ENCODE results near the gene KCP. TPM values are rescaled to one million over a fixed set of nuclear protein-coding genes. Genes with fewer than 3 reads are reported as not detected.
A peak's percentile ranks its signal among the peaks of the same experiment; 100 is the strongest.

The KCP gene
- total and polyA plus RNA-seq, 2 experiments from 2014 or later, result 0.76 to 1.1 TPM

DNA sequence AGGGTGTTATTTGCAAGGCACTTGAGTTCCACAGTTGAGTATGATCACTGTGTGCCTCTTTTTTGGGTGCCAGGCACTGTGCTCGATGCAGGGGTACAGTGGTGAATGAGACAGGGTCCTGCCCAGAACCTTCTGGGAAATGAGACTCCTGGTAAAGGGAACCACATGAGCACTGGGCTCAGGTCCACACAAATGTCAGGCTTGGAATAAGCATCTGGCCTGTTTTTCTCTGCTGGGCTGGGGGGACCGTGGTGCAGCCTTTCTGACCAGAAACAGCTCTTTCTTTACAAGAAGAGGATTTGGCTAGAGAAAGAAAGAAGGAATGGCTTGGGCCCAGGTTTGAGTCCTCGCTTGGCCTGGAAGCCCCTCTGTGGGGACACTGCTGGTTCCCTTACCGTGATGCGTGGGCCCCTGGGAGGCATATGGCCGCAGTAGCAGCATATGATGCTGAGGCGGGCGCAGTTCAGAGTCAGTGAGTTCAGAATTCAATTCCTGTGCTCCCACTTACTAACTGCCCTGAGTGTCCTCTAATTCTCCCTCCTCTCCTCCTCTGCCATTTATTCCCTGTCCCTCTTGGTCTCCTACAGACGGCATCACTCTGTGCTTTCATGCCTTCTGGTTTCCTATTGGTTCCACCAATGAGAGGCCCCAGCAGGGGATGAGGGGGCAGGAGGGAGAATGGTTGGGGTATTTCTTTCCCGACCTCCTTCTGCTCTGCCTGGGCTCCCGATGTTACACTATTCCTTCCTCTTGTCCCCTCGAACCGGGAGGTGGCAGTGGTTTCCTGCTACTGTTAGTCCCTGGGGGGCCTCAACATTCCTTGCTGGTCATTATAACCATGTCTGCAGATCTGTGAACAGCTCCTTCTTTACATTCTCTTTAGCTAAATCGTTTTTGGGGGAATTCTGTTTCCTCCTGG lies 9.6 kb upstream of the KCP start:
- ATAC-seq (peak; percentile 32), DNase-seq (ENCODE audit: low spot score) (peak; percentile 59)
- Histone ChIP-seq H3K36me3 (ENCODE audit: insufficient read depth) (no peaks in the 10 kb centered on the region), H3K79me2 (replicated peaks; ENCODE audit: insufficient read depth) (no peaks in the 10 kb centered on the region), H3K4me3 (no peak overlapping the region), H4K20me1 (replicated peaks; ENCODE audit: insufficient read depth) (no peaks in the 10 kb centered on the region), H3K27me3 (ENCODE audit: insufficient read depth) (peaks cover 37% of the 10 kb centered on the region), H3F3A (replicated peaks; ENCODE audit: low read depth) (0 out of 2 replicates have a peak, but pooled peaks cover 3% of the 10 kb centered on the region), H2AFZ (peak overlapping the region; percentile 44; the same call in 1 of the 2 replicates), H3K27ac (ENCODE audit: low read depth) (no peak overlapping the region), H3K4me1 (ENCODE audit: insufficient read depth) (no peaks in the 10 kb centered on the region; the same call in 1 of the 2 replicates), H3K9me2 (ENCODE audit: insufficient read depth) (no peaks in the 10 kb centered on the region), H3K4me2 (peak overlapping the region; percentile 5; the same call in 1 of the 2 replicates)
- no peak overlapping the region for H3K27ac Mint-ChIP-seq
- H3K4me1 Mint-ChIP-seq, result peaks cover 21% of the 10 kb centered on the region
- peaks cover 34% of the 10 kb centered on the region for H3K27me3 Mint-ChIP-seq (ENCODE audit: insufficient read depth, low read depth, poor library complexity)
- H3K36me3 Mint-ChIP-seq (ENCODE audit: low read depth), result no peaks in the 10 kb centered on the region; the same call in 2 of the 3 replicates
- H3K9me3 Mint-ChIP-seq, result no peaks in the 10 kb centered on the region; the same call in 2 of the 3 replicates
- TF ChIP-seq, protein P1, sequence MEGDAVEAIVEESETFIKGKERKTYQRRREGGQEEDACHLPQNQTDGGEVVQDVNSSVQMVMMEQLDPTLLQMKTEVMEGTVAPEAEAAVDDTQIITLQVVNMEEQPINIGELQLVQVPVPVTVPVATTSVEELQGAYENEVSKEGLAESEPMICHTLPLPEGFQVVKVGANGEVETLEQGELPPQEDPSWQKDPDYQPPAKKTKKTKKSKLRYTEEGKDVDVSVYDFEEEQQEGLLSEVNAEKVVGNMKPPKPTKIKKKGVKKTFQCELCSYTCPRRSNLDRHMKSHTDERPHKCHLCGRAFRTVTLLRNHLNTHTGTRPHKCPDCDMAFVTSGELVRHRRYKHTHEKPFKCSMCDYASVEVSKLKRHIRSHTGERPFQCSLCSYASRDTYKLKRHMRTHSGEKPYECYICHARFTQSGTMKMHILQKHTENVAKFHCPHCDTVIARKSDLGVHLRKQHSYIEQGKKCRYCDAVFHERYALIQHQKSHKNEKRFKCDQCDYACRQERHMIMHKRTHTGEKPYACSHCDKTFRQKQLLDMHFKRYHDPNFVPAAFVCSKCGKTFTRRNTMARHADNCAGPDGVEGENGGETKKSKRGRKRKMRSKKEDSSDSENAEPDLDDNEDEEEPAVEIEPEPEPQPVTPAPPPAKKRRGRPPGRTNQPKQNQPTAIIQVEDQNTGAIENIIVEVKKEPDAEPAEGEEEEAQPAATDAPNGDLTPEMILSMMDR (conservative IDR thresholded peaks at IDR 0.05; ENCODE audit: low read depth in 2 of 2), result peak; percentile 18 to 59; a peak in 2 of 4 replicates
- no peak for TF ChIP-seq STAT1 (IDR thresholded peaks at IDR 0.05; ENCODE audit: unreplicated experiment)
- no peak for TF ChIP-seq JUNB (IDR thresholded peaks at IDR 0.05; ENCODE audit: unreplicated experiment)
- no peak for TF ChIP-seq POLR2AphosphoS5 (IDR thresholded peaks at IDR 0.05; ENCODE audit: low read depth)
- no peak overlapping the region for H3K4me3 Mint-ChIP-seq

DNA sequence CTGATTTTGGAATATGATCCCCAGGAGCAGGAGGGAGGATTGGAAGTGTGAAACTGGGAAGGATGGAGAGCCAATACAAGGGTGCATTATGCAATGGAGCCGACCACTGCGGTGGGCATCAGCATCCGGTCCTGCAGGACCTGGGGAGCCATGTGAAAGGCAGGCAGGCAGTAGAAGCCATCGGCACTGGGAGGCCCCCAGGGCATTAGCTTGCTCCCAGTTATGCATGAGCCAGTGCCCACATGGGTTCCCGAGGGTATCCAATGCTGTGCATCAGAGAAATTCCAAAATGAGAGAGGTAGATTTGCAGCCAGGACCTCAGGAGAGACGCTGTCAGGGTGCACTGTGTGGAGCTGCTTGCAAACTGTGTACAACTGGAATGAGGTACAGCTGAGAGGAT lies 8.7 kb upstream of the KCP start:
- Mint-ChIP-seq H3K9me3 (no peaks in the 10 kb centered on the region; the same call in 2 of the 3 replicates), H3K36me3 (ENCODE audit: low read depth) (no peaks in the 10 kb centered on the region; the same call in 2 of the 3 replicates), H3K27me3 (ENCODE audit: insufficient read depth, low read depth, poor library complexity) (peaks cover 41% of the 10 kb centered on the region), H3K27ac (no peak overlapping the region), H3K4me3 (no peak overlapping the region), H3K4me1 (peaks cover 24% of the 10 kb centered on the region)
- Histone ChIP-seq H3K4me2 (no peak overlapping the region), H3K27ac (ENCODE audit: low read depth) (no peak overlapping the region), H3K27me3 (ENCODE audit: insufficient read depth) (peaks cover 45% of the 10 kb centered on the region), H3K4me3 (no peak overlapping the region), H3F3A (replicated peaks; ENCODE audit: low read depth) (0 out of 2 replicates have a peak, but pooled peaks cover 3% of the 10 kb centered on the region), H3K79me2 (replicated peaks; ENCODE audit: insufficient read depth) (no peaks in the 10 kb centered on the region), H4K20me1 (replicated peaks; ENCODE audit: insufficient read depth) (no peaks in the 10 kb centered on the region), H2AFZ (no peak overlapping the region), H3K4me1 (ENCODE audit: insufficient read depth) (peaks cover 5% of the 10 kb centered on the region), H3K9me2 (ENCODE audit: insufficient read depth) (no peaks in the 10 kb centered on the region), H3K36me3 (ENCODE audit: insufficient read depth) (no peaks in the 10 kb centered on the region)
- DNase-seq (ENCODE audit: low spot score) (no peak), ATAC-seq (no peak)
- TF ChIP-seq, protein P1 (conservative IDR thresholded peaks at IDR 0.05; ENCODE audit: low read depth in 2 of 2), result no peak
- no peak for TF ChIP-seq STAT1 (IDR thresholded peaks at IDR 0.05; ENCODE audit: unreplicated experiment)
- no peak for TF ChIP-seq POLR2AphosphoS5 (IDR thresholded peaks at IDR 0.05; ENCODE audit: low read depth)
- no peak for TF ChIP-seq EZH2 (IDR thresholded peaks at IDR 0.05; ENCODE audit: low read depth, unreplicated experiment)
- TF ChIP-seq JUNB (IDR thresholded peaks at IDR 0.05; ENCODE audit: unreplicated experiment), result no peak
